HG02763 (cell line): Measurements from ENCODE around the gene RRBP1.

Source experiments
- ATAC-seq: cut with Tn5 transposase; IDR thresholded peaks from one replicate; pipeline ENCODE4 v1.9.1; 2021; ENCODE audit warnings: mild to moderate bottlenecking, moderate library complexity; ENCODE audit not compliant: unreplicated experiment

RRBP1 gene

DNA sequence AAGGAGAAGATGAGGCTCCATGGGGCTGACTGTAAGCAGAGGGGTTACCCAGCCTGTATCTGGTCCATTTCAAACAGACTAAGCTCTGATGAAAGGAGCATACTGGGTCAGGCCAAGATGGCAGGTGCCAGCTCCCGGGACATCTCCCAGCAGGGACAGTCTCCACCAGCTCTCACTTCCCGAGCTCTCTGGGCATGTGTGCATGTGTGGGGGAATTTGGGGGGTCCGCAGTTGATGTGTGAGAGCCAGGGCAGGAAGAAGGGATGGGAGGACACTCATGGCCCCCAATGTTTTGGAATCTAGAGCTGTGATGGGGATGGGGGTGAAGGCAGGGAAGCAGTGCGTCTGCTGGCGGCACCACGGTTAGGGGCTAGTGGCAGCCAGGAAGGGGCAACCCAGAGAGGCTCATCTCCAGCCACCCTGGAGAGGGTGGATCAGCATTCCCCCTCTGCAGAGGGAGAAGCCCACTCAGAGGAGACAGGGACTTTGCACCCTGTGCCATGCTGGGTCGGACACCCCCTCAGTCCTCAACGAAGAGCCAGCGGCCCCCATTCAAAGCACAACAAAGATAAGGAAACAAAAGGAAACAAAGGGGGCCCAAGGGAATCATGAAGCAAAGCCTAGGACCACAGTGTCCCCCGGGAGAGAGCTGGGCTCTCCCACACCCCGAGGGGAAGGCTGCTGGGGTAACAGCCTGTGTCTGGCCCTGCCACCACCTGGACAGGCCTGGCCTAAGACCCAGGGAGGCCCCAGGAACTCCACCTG is 59.8 kb downstream of the RRBP1 start:
- no peak for ATAC-seq

DNA sequence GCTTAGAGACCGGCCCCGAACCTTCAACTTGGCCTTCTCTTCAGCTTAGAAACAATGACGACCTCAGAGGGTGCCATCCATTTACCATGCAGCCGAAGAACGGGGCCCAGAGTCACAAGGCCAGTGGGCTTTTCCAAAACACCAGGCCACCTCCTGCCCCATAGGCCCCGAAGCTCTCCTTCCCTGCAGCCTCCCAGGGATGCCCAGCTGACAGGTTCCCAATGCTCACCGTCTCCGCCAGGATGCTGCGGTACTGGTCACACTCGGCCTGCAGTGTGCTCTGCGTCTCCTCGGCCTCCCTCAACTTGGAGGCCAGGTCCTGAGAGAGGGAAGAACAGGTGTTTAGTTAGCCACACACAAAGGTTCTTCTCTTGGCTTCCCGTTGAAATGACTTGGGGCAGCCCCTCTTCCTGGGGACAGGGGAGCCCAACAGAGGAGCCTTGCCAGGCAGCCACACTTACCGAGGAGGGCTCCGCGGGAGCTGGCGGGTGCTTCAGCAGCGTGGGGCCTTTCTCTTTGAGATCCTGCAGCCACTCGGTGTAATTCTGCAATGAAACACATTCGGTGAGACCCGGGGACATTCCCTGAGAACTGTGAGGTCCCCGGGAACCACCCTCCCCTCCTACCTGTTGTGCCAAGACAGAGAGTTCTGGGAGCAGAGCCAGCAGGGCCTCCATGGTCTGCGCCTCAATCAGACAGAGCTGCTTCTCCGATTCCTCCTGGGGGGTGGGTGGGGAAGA is 60.6 kb downstream of the RRBP1 start:
- no peak for ATAC-seq

DNA sequence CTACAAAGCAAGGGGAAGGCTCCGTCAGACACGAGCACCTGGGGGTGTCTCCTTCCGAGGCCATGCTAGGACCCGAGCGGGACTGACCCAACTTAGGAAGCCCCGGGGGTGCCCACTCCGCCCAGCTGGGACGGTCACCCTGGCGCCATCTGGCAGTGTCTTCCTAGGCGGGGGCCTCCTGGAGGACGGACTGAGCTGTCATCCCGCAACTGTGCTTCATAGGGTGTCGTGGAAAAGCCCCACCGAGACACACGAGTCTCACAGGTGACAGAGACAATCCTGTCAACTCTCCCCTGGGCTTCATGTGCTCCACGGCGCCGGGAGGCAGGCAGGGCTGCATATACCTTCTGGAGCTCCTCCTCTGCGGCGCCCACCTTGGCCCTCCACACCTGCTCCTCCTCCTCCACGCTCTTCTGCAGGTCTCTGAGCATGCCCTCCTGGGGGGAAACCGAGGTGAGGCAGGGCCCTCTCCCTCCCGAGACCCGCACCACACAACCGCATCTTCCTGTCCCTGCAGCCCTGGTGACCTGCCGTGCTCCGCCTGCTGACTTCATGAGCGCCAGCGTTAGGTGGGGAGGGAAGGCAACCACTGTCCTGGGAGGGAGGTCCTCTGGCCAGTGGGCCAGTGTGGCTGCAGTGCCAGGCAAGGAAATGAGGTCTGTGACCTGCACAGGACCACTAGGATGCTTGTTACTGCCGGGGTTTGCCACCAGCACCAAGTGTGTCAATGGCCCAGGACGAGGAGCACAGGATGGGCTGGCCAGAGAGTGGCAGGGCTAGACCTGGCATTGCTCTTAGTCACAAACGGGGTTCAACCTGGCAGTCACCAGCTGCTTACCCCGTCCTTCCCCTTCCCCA is 61.4 kb downstream of the RRBP1 start:
- ATAC-seq = no peak

DNA sequence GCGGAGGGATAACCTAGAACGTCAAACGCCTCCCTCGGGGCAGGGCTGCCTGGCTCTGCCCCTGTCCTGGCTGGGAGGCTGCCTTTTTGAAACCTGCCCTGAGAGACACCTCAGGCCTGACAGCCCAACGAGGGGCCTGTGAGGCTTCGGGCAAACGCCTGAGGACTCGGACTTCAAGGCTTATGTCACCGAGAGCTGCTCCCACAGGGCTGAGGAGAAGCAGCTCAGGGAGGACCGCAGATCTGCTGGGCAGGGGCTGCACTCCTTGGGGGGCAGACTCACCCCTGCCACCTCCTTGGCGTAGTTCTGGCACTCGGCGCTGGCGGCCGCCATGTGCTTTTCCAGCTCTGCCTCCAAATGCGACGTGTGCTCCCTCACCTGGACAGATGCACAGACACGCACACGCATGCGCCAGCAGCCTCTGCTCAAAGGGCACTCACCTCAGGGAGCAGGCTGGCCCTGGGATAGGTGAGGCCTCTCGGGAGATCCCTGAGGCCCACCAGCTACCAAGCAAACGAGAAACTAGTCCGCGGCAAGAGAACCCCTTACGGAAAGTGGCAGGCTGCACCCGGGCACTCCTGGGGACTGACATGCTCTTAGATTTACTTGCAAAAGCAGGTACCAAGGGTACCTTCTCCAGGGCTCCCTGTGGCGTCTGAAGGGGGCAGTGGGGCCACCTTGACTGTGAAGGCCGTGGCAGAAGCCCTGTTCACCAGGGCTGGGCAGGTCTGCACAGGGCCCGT is 62.5 kb downstream of the RRBP1 start:
- ATAC-seq = no peak

DNA sequence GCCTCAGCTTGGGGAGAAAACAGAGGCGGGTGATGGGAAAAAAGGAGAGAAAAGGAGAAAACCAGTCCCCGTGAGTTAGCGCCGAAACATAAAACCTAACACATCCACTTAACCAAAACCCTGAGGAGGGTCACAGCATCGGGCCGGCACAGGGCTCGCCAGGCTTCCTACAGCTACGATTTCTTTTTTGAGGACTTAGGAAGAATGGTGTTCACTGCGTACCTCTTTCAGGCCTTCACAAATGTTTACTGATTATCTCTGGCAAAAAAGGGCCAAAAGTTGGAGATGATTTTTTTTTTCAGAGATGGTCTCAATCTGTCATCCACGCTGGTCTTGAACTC is 63.4 kb downstream of the RRBP1 start:
- ATAC-seq = no peak

DNA sequence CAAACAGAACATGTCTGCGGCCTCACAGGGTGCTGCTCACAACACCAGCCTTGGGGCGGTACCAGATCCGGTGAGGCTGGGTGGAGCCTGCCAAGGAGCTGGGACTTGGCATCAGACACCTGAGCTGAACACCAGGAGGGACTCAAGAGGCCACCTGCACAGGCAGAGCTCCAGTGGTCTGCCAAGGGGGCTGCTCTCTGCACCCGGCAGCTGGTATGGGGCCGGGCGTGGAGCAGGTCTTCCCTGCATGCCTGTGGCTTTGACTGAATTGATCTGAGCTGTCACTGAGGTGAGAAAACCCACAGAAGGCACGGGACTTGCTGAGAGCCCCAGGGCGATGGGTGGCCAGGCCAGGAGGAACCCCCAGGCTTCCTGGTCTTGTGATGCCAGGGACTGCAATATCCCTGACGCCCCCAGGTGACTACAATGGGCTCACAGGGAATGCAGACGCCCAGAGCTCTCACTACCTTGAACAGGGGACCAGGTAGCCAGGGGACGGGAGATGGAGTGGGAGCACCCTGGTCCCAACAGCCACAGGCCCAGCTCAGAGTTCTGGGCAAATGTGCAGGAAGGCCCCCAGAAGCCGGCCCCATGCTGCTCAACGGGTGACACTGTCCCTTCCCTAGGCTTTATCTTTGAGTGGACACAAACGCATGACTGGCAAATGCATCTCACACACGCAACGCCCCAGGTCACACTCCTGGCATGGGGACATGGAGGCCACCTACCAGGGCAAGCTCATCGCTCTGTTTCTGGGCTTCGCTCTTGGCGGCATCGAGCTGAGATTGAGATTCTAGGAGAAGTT is 64.0 kb downstream of the RRBP1 start:
- ATAC-seq = no peak

DNA sequence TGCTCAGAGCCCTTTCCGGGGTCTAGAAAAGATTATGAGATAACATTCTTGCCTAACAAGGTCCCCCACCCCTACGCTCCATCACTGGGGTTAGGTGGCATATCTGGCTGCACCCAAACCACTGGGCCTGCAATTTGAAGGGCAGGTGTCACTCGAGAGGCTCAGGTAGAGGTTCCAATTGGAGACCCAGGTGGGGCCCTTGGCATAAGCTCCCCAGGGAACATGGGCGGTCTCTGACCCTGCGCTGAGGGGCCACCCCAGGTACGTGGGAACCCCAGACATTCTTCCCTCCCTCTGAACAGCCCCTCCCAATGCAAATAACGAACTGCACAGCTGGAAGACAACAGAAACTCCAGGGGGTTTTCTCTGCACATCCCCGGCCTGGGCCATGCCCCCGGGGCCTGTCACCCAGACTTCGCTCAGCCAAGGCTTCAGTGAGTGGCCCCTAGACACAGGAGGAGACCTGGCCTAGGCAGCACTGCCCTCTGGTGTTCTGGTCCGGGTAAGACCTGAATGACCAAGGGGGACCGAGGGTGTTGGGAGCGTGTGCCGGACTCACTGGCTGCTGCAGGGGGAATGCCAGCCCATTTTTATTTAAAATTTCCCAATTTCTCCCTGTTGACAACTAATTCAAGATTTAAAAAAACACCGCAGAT is 64.7 kb downstream of the RRBP1 start:
- no peak for ATAC-seq

DNA sequence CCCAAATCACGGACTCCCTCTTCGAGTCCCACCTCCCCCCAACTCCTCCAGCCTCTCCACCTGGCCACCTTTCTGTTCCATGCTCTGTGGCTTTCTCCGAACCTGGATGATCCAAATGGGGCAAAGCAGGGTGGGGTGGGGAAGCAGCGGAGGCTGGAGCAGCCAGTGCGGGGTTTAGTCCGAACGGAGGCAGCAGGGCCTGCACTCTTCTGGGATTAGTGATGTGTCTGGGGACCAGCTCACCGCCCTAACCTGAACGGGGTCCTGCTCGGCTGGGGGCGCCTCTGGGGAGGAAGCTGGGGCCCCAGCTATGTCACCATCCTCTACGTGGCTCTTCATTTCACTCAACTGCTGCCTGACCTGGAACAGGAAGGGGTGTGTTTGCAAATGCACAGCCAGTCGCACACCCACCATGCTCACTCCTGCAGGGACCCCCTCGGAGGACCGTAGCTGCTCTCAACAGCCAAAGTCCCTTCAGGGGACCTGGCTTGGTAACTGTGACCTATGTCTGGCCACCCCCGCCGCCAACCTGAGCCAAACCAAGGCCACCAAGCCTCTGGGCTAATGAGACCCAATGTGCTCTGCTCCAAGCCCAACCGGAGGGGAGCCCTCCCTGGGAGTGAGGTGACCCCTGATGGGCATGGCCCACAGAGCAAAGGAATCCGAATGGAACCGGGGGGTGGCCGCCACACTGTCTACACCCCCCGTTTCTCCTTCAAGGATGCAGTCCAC is 65.4 kb downstream of the RRBP1 start:
- no peak for ATAC-seq

DNA sequence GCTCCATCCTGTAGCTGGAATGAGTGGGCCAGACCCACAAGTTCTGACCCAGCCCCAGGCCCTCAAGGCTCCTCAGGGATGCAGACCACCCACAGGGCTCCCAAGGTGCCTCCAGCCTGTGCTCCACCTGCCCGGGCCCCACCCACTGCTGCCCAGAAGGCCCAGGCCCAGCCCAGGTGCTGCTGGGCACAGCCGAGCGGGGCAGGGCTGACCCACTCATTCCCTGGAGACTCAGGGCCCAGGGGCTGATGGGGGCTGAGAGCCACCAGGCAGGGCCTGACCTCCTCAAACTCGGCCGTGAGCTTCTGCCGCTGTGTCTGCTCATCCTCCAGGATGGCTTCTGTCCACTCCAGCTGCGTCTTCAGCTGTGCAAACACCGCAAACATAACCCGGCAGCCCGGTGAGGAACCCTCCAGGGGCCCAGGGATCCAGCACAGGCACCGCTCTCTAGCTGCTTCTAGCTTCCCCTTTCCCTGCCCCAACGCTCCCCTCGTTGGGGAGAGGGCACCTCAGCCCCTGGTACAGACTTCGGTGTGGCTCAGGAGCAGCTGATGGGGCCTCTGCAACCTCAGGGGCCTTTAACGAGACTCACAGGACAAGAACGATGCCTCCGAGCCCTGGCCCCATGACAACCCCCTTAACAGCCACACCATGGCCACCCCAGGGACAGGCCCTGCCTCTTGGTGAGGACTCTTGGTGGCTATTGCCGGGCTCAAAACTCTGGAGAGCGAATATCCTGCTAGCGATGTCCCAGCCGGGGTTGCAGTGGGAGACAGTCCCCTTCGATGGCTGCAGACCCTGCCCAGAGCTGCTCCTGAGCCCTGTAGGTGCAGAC is 66.2 kb downstream of the RRBP1 start:
- ATAC-seq = no peak

DNA sequence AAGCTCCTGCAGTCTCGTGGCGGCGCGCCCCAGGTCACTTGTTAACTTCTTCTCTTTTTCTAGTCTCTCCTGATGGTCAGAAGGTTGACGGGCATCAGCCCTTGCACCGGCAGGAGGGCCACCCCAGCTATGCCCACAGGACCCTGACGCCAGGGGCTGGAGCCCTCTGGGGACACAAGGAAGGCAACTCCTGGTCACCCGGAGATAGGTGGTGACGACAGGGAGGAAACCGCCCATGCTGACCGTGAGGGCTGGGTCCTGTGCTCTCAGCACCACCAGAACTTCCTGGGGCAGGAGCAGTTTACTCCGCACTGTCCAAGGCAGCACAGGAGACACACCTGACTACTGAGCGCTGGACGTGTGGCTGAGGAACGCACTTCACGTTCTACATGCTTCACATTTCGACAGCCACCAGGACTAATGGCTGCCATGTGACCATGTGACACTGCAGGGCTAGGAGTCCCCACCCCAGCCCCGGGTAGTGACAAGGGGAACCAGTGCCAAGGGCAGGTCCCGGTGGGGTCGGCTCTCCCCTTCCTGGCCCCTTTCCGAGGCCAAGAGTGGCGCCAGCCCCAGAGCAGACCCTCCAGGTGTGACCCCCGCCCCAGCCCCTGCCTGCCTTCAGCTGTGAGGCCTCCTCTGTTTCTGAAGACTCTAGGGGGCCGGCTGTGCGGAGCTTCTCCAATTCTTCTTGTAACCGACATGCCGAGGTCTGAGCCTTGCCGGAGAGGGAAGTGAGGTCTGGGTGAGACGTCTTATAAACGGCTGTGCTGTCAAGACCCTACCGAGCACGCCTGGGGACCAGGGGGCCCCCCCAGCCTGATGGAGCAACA is 67.0 kb downstream of the RRBP1 start:
- no peak for ATAC-seq

DNA sequence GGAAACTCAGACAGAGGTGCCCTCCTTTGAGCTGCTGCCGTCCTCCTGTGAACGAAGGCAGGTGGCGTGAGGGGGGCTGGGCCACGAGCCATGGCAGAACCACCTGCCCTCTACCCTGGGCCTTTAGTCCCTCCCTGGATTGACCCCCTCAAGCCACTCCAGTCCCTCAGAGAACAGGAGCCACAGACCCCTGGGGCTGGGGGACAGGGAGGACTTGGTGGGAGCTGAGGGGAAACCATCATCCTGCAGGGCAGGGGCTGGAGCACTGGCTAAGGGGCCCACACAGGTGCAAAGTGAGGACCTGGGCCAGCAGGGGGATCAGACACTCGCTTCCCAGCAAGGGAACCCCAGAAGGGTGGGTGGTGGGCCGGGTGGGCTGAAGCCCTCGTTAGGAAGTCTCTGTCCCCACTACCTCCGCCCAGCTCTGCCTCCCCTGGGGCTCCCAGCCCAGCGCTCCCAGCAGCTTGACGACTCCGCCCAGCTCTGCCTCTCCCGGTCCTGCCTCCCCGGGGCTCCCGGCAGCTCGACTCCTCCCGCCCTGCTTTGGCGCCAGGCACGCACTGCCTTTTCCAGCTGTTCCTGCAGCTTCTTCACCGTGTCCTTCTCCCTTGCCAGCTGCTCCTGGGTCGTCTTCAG is 67.7 kb downstream of the RRBP1 start:
- no peak for ATAC-seq

DNA sequence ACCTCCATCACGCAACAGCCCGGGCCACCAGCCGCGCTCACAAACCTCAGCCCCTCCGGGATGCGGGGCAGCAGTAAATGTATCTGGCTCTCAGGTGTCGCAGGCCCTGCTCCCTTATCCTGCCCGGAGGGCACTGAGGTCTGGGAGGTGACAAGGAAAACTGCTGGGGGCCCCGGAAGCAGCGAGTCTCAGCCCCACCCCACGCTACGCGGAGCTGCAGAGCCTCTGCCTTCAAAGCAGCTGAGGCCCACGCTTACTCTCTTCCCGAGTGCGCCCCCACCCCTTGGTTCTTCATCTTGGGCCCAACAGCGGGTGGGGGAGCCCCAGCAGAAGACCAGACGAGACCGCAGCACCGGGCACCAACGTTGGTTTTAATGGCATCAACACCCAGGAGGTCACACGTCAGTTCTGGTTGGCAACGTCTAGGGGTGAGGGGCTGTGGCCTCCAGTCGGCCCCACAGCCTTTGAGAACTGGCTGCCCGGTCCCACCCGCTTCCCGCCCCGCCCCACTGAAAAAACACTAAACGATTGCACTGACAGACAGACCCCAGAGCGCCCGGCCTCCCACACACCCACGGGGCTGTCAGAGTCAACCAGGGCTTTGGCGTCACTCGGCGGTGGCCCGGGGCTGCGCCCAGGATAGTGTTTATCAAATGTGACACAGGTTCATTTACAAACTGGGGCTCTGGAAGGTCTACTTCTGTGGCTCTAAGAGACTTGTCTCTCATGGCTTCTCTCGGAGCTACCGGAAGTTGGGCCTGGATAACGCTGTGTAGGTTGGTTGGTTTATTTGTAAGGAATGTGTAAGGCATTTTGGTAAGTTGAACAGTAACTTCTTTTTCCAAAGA is 68.5 kb downstream of the RRBP1 start:
- ATAC-seq = no peak

DNA sequence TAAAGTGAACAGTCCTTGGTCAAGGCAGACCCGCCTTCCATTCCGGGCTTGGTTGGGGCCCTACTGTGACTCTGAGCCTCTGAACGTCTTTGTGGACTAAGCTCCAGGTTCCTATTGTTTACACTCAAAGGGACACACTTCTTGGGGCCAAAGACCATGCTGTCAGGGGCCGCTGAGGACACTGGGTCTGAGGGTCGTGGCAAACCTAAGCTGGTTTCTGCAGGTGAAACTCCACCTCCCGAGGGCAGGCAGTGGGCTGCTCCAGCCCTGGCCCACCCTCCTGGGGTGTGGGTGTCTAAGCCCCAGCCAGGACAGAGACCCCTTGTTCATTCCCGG is 69.1 kb downstream of the RRBP1 start:
- ATAC-seq = no peak

DNA sequence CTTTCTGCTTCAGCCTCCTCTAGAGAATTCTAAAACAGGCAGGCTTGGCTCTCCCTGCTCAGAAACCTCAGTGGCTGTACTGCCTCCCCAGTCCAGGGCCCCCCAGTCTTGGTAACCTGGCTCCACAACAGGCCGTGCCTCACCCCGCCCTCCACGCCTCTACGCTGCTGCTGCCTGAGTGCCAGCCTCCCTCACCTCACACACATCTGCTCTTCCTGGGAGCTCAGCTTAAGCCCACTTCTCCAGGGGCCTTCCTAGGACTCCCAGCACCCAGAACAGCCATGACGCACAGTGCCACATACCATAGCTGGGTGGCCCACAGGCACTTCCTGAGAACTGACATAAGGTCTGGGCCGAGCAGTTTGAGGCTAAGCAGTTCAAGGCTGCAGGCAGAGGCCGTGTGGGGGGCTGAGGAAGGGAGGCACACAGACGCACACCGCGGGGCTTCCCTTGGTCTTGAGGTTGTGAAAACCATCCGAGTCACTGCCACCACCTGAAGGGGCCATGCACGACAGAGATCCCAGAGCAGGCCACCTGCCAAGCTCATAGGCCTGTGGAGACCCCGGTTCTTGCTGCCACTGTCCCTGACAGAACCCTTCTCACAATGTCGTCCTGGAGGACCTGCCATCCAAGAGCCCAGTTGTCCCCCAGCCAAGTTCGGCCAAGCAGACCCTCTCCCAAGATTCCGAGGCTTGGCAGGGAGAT is 69.6 kb downstream of the RRBP1 start:
- ATAC-seq = no peak

DNA sequence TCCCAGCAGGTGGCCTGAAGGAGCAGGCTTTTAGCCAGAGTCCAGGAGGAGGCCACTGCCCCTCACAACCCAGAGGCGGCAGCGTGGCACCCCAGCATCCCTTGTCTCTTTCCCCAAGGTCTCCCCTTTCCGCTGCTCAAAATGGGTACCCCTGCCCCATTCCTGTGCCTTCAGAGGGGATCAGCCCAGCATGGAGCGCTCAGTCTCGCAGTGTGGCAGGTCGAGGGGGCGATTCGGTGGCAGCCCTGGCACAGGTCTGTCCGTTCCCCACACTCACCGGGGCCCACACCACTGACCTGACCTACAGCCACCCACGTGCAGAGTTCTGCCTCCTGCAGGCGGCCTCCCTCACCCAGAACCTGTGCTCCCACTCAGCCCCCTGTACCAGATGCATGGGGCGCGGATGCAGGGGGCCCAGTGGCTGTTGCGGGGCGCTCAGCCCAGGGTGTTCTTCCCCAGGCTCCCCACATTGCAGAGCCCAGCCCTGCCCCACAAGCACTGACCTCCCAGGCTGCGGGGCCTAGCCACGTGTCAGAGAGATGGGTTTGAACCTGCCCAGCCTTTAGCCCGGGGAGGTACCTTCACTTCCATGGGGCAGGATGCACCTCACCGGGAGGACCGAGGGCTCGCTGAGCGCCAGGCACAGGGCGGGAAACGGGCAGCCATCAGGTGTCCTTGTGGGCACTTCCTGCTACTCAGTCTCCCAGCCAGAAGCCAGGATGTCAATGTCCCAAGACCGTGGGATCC is 70.3 kb downstream of the RRBP1 start:
- ATAC-seq = no peak
